HUES48 (cell line): Measurements from ENCODE around the gene MTRFR.
"Not testable (repeated sequence)": the region's sequence is repeated elsewhere in the genome, so short reads cannot be mapped to it uniquely, and the experiment has no call there.

Experiments used
- H3K27ac ChIP-seq: one replicate; pipeline ENCODE4 v1.7.0; 2013; ENCODE audit warnings: low read depth, low read length, inconsistent platforms
- H3K27me3 ChIP-seq: 2 replicates; pipeline ENCODE4 v1.6.1; 2013; ENCODE audit warnings: mild to moderate bottlenecking, low read length; ENCODE audit not compliant: control insufficient read depth, insufficient read depth
- H3K36me3 ChIP-seq: 2 replicates; pipeline ENCODE4 v1.6.1; 2013; ENCODE audit warnings: low read length; ENCODE audit not compliant: control insufficient read depth, insufficient read depth
- H3K4me1 ChIP-seq: 2 replicates; pipeline ENCODE4 v1.6.1; 2013; ENCODE audit warnings: mild to moderate bottlenecking, low read length; ENCODE audit not compliant: control insufficient read depth, insufficient read depth
- H3K4me3 ChIP-seq: 2 replicates; pipeline ENCODE4 v1.5.1; 2013; ENCODE audit warnings: mild to moderate bottlenecking, low read depth, low read length
- H3K9ac ChIP-seq: 2 replicates; pipeline ENCODE4 v1.6.1; 2013; ENCODE audit warnings: mild to moderate bottlenecking, low read depth, low read length, moderate library complexity
- H3K9me3 ChIP-seq: 2 replicates; pipeline ENCODE4 v1.6.1; 2013; ENCODE audit warnings: low read length; ENCODE audit not compliant: control insufficient read depth, insufficient read depth

Gene MTRFR

GRCh38 chr12:123250471-123251383, 17.5 kb downstream of the MTRFR start:
- Histone ChIP-seq H3K9ac (no peak overlapping the region), H3K36me3 (peaks cover 43% of the 10 kb centered on the region), H3K27me3 (no peaks in the 10 kb centered on the region), H3K4me3 (no peak overlapping the region), H3K4me1 (peaks cover 10% of the 10 kb centered on the region; the same call in 1 of the 2 replicates), H3K27ac (peak overlapping the region; percentile 40), H3K9me3 (peaks cover 3% of the 10 kb centered on the region; the same call in 1 of the 2 replicates)

GRCh38 chr12:123251403-123252076, 18.3 kb downstream of the MTRFR start:
- Histone ChIP-seq H3K27me3 (no peaks in the 10 kb centered on the region), H3K9ac (no peak overlapping the region), H3K4me1 (peaks cover 10% of the 10 kb centered on the region; the same call in 1 of the 2 replicates), H3K4me3 (no peak overlapping the region), H3K36me3 (peaks cover 49% of the 10 kb centered on the region), H3K27ac (peak overlapping the region; percentile 40), H3K9me3 (peaks cover 3% of the 10 kb centered on the region; the same call in 1 of the 2 replicates)

GRCh38 chr12:123252365-123252764, 19.1 kb downstream of the MTRFR start:
- H3K9me3 ChIP-seq, H3K9ac ChIP-seq, H3K27me3 ChIP-seq, H3K27ac ChIP-seq, H3K4me3 ChIP-seq, H3K4me1 ChIP-seq: not testable (repeated sequence)
- peaks cover 54% of the 10 kb centered on the region for H3K36me3 ChIP-seq

GRCh38 chr12:123253641-123254459, 20.6 kb downstream of the MTRFR start:
- Histone ChIP-seq H3K9me3 (no peaks in the 10 kb centered on the region), H3K27ac (no peak overlapping the region), H3K27me3 (no peaks in the 10 kb centered on the region), H3K36me3 (peaks cover 64% of the 10 kb centered on the region), H3K9ac (no peak overlapping the region), H3K4me1 (peaks cover 10% of the 10 kb centered on the region; the same call in 1 of the 2 replicates), H3K4me3 (no peak overlapping the region)

GRCh38 chr12:123254853-123255446, 21.7 kb downstream of the MTRFR start:
- Histone ChIP-seq H3K4me3 (no peak overlapping the region), H3K27me3 (no peaks in the 10 kb centered on the region), H3K9me3 (no peaks in the 10 kb centered on the region), H3K36me3 (peaks cover 75% of the 10 kb centered on the region), H3K9ac (no peak overlapping the region), H3K27ac (no peak overlapping the region), H3K4me1 (peaks cover 10% of the 10 kb centered on the region; the same call in 1 of the 2 replicates)

- Histone ChIP-seq H3K27ac (no peak overlapping the region), H3K27me3 (no peaks in the 10 kb centered on the region), H3K9ac (no peak overlapping the region), H3K4me1 (peaks cover 17% of the 10 kb centered on the region), H3K36me3 (peaks cover 91% of the 10 kb centered on the region), H3K4me3 (no peak overlapping the region), H3K9me3 (no peaks in the 10 kb centered on the region)
Measured at GRCh38 chr12:123258593-123258992, 25.4 kb downstream of the MTRFR start.

DNA sequence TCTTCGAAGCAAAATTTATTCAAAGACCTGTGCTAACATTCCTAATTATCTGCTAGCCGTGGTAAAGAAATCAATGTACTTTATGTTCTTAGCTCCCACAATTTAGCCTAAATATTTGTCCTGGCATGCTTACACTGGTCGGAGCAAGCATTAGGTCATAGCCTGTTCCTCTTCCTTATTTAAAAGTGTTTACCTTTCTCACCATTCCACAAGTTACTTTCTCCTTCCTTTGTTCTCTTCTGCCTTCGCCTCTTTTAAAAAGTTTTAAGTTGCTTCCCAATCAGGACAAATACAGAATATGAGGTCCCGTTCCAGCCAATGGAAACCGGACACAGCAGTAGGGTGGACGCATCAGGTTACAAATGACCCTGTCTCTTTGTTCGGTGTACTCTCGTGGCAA, 26.8 kb downstream of the MTRFR start:
- Histone ChIP-seq H3K27me3 (no peaks in the 10 kb centered on the region), H3K36me3 (peaks cover 90% of the 10 kb centered on the region), H3K9me3 (no peaks in the 10 kb centered on the region), H3K9ac (no peak overlapping the region), H3K27ac (no peak overlapping the region), H3K4me1 (peaks cover 17% of the 10 kb centered on the region), H3K4me3 (no peak overlapping the region)

- Histone ChIP-seq H3K27me3 (no peaks in the 10 kb centered on the region), H3K36me3 (peaks cover 89% of the 10 kb centered on the region), H3K9ac (no peak overlapping the region), H3K27ac (peak overlapping the region; percentile 90), H3K4me3 (no peak overlapping the region), H3K4me1 (peaks cover 17% of the 10 kb centered on the region), H3K9me3 (no peaks in the 10 kb centered on the region)
Measured at GRCh38 chr12:123261196-123261595, 28.0 kb downstream of the MTRFR start.

DNA sequence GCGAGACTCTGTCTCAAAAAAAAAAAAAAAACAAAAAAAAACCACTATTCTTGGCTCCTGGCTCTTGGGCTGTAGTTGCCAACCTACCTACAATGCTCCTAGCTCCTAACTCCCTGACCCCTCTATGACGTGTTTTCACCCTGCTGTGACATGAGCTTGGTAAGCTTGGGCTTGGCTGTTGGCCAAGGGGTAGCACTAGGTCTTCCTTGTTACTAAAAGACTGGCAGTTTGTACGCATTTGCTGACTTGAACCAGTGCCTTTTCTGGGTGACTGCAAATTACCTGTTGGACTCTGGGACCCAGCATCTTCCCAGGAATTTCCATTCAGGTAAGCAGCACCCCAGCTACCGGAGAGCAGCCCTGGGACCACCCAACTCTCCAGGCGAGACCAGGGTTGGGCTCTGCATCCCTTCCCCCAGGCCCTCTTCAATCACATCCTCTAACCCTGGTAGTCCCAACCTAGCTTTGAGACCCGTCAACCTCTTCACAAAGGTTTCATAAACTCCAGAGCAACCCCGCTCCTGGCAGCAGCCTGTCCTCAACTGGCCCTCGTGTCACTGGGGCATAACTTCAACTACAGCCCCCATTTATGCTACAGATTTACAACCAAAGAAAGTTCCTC, 30.1 kb downstream of the MTRFR start:
- H3K27me3 ChIP-seq, result no peaks in the 10 kb centered on the region
- no peak overlapping the region for H3K27ac ChIP-seq
- no peaks in the 10 kb centered on the region for H3K9me3 ChIP-seq
- no peak overlapping the region for H3K9ac ChIP-seq
- peaks cover 17% of the 10 kb centered on the region for H3K4me1 ChIP-seq
- H3K4me3 ChIP-seq, result no peak overlapping the region
- peaks cover 86% of the 10 kb centered on the region for H3K36me3 ChIP-seq

DNA sequence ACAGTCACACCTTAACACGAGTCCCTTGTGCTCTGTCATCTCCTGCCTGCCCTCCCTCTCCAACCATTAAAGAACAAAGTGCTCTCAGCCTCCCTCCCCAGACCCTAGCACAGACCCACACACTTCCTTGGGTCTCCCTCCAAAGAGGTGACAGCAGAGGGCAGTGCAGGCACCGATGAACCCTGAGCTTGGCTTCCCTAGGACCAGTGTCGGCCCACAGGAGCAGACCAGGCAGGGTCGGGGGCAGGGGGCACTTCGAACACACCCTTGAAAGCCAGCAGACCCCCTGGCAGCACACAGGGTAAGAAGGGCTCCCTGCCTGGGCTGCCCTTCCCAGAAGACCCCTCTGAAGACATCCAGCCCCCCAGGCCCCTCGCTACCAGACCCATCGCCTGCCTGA, 31.4 kb downstream of the MTRFR start:
- H3K27ac ChIP-seq, result no peak overlapping the region
- H3K9ac ChIP-seq, result no peak overlapping the region
- no peak overlapping the region for H3K4me3 ChIP-seq
- no peaks in the 10 kb centered on the region for H3K27me3 ChIP-seq
- peaks cover 78% of the 10 kb centered on the region for H3K36me3 ChIP-seq
- H3K4me1 ChIP-seq, result peaks cover 26% of the 10 kb centered on the region
- H3K9me3 ChIP-seq, result no peaks in the 10 kb centered on the region
